Smooth muscle cell of bladder (primary cell): ENCODE measurements around the gene MAB21L2. TPM values are rescaled to one million over a fixed set of nuclear protein-coding genes. Genes with fewer than 3 reads are reported as not detected.

ENCODE experiments used
- total RNA-seq: library from RNA; depleted of rRNA; stranded (reverse); fragments of >200 nt; gene quantifications from 2 replicates; pipeline ENCODE4 v1.2.3, GENCODE V29; 2014

MAB21L2 gene
- under 0.01 TPM in 1 of 2 replicates, not detected in the other for total RNA-seq

DNA sequence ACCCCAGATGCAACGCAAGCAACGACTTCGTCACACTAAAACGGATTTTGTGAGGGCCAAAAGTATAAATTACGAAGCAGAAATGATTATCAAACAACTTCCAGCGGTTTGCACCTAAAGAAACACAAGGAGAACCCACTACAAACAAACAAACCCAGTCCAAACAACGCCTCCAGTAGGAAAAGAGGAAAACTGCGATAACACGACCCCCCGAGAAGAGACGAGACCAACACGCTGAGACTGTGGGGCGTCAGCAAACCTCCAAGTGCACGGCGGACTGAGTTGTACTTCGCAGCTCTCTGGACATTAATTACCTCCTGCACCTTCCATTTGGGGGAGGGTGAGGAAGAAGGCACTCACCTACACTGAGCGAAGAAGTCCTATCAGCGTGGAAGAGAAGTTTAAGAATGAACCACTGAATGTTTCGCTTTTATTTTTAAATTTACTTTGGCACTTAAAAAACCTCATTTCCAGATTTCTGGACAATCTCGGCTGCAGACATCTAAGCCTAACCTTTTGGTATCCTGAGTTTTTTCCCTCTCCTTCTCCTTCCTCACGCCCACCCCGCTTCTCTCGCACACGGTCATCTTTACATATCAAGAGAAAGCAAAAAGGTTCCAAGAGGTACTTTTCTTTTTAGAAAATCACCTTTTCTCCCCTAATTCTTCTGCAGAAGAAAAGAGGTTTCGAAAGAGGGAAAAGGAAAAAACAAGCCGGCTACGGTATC is at the start of gene MAB21L2:
Gene MAB21L2, plus strand, starts transcription at position 6 of the 727 bp plus-strand sequence. CDS start 879 bp downstream, outside the sequence.

